Neural crest cell (in vitro differentiated cells): ENCODE results near the gene ANKH. TPM values are rescaled to one million over a fixed set of nuclear protein-coding genes. Genes with fewer than 3 reads are reported as not detected.
A peak's percentile ranks its signal among the peaks of the same experiment; 100 is the strongest.

Experiments
- DNase-seq: peaks from one replicate; pipeline ENCODE4 v3.0.0; 2021; ENCODE audit warnings: low read depth, mixed read lengths, low spot score
- H3K27ac Mint-ChIP-seq: one replicate; pipeline ENCODE4 v1.8.0; 2021; ENCODE audit warnings: mild to moderate bottlenecking, mixed read lengths; ENCODE audit not compliant: unreplicated experiment
- H3K27me3 Mint-ChIP-seq: 2 replicates; pipeline ENCODE4 v1.8.0; 2021; ENCODE audit warnings: low read depth, mild to moderate bottlenecking, mixed read lengths
- H3K36me3 Mint-ChIP-seq: 2 replicates; pipeline ENCODE4 v1.8.0; 2021; ENCODE audit warnings: low read depth, mild to moderate bottlenecking, mixed read lengths
- H3K4me1 Mint-ChIP-seq: 2 replicates; pipeline ENCODE4 v1.8.0; 2021; ENCODE audit warnings: mixed read lengths
- H3K4me3 Mint-ChIP-seq: one replicate; pipeline ENCODE4 v1.8.0; 2021; ENCODE audit warnings: mild to moderate bottlenecking, mixed read lengths
- H3K9me3 Mint-ChIP-seq: 2 replicates; pipeline ENCODE4 v1.8.0; 2021; ENCODE audit warnings: mixed read lengths
- CTCF ChIP-seq: fragments of 200-600 bp; sonication (generic); conservative IDR thresholded peaks from 2 replicates; pipeline ENCODE4 v1.5.0; 2021; ENCODE audit warnings: antibody characterized with exemption, mild to moderate bottlenecking
- total RNA-seq: library from RNA; stranded (reverse); gene quantifications from 2 replicates; pipeline ENCODE4 v1.2.1, GENCODE V29; 2021

ANKH gene
- total RNA-seq, 1 donor from 2014 or later: 28.6 TPM

DNA sequence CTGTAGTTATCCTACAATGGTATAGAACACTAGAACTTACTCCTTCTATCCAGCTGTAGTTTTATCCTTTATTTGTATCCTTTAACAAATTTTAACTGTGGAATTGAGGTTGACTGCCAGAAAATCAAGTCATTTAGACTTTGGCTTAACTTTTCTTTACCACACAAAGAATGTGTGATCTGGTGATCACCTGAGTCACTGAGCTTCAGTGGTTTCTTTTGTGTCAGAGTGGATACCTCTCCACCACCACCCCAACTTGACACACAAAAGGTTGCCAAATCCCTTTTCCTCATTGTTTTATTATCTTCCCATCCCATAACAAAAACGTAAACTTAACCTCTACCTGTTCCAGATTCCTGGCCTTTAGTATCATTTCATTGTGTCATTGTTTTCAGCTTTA, 201.6 kb downstream of the ANKH start:
- Mint-ChIP-seq H3K27me3 (no peaks in the 10 kb centered on the region), H3K4me1 (peaks cover 49% of the 10 kb centered on the region), H3K4me3 (no peak overlapping the region), H3K36me3 (peaks cover 6% of the 10 kb centered on the region), H3K9me3 (no peaks in the 10 kb centered on the region), H3K27ac (no peak overlapping the region)
- DNase-seq: no peak
- no peak for TF ChIP-seq CTCF

DNA sequence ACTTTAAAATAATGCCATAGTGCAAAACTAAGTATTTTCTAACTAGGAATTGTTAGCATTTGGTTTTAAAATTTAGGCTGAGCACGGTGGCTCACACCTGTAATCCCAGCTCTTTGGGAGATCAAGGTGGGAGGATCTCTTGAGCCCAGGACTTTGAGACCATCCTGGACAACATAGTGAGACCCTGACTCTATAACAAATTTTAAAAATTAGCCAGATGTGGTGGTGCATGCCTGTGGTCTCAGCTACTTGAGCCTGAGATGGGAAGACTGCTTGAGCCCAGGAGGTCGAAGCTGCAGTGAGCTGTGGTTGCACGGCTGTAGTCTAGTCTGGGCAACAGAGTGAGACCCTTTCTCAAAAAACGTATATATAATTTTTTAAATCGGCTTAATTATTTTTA, 202.2 kb downstream of the ANKH start:
- H3K4me1 Mint-ChIP-seq: peaks cover 47% of the 10 kb centered on the region
- H3K4me3 Mint-ChIP-seq: no peak overlapping the region
- H3K27me3 Mint-ChIP-seq: no peaks in the 10 kb centered on the region
- H3K9me3 Mint-ChIP-seq: no peaks in the 10 kb centered on the region
- no peak overlapping the region for H3K27ac Mint-ChIP-seq
- H3K36me3 Mint-ChIP-seq: peaks cover 5% of the 10 kb centered on the region
- DNase-seq: no peak
- TF ChIP-seq CTCF: no peak

DNA sequence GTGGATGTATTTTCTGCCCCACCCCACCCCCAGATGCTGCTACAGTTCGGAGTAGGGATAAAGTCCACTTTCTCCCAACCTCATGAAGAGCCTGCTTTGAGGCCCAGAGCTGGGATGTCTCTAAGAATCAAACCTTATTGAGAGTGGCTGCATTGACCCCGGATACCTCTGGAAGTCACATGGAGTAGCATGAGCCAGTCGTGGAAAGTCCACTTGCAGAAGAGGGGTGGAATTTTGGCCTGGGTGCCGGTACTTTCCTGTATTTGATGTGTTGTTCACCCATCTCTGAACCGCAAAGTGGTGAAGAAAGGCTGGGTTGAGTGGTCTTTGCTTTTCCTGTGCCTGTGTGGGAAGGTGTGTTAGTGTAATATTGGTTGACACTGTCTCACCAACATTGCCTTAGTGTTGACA, 203.4 kb downstream of the ANKH start:
- H3K9me3 Mint-ChIP-seq: no peaks in the 10 kb centered on the region
- H3K4me1 Mint-ChIP-seq: peaks cover 47% of the 10 kb centered on the region
- H3K36me3 Mint-ChIP-seq: peaks cover 3% of the 10 kb centered on the region
- DNase-seq: no peak
- peak overlapping the region; percentile 62 for H3K4me3 Mint-ChIP-seq
- no peaks in the 10 kb centered on the region for H3K27me3 Mint-ChIP-seq
- TF ChIP-seq CTCF: no peak
- H3K27ac Mint-ChIP-seq: no peak overlapping the region

DNA sequence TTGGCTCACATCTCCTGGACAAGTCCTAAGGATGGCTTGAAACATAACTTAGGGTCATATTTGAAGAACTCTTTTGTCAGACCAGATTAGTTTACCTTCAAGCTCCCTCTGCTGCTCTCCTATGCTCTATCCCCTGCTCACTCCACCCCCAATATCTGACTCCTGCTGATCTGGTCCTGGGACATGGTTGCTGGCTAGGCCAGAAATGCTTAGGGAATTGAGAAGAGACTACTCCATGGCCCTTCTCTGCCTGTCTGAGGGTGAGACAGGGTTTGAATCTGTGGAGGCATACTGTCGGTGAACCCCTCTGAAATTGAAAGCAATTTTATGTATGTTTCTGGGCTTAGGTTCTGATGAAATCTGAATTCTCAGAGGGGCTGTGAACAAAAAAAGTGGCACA, 203.8 kb downstream of the ANKH start:
- Mint-ChIP-seq H3K27me3 (no peaks in the 10 kb centered on the region), H3K36me3 (peaks cover 3% of the 10 kb centered on the region), H3K4me3 (peak overlapping the region; percentile 49), H3K4me1 (peaks cover 49% of the 10 kb centered on the region), H3K27ac (peak overlapping the region; percentile 87), H3K9me3 (no peaks in the 10 kb centered on the region)
- no peak for DNase-seq
- no peak for TF ChIP-seq CTCF

DNA sequence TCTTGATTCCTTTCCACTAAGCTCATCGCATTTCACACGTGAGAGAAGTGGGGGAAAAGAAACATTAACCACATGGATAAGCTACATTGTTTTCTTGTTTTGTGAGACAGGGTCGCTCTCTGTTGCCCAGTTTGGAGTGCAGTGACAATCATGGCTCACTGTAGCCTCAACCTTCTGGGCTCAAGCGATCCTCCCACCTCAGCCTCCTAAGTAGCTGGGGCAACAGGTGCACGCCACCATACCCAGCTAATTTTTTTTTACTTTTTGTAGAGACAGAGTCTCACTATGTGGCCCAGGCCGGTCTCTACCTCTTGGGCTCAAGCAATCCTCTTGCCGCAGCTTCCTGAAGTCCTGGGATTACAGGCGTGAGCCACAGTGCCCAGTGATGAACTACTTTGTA, 204.3 kb downstream of the ANKH start:
- H3K36me3 Mint-ChIP-seq: peaks cover 3% of the 10 kb centered on the region
- peaks cover 49% of the 10 kb centered on the region for H3K4me1 Mint-ChIP-seq
- no peaks in the 10 kb centered on the region for H3K27me3 Mint-ChIP-seq
- DNase-seq: no peak
- peak overlapping the region; percentile 49 for H3K4me3 Mint-ChIP-seq
- no peak for TF ChIP-seq CTCF
- H3K9me3 Mint-ChIP-seq: no peaks in the 10 kb centered on the region
- no peak overlapping the region for H3K27ac Mint-ChIP-seq

DNA sequence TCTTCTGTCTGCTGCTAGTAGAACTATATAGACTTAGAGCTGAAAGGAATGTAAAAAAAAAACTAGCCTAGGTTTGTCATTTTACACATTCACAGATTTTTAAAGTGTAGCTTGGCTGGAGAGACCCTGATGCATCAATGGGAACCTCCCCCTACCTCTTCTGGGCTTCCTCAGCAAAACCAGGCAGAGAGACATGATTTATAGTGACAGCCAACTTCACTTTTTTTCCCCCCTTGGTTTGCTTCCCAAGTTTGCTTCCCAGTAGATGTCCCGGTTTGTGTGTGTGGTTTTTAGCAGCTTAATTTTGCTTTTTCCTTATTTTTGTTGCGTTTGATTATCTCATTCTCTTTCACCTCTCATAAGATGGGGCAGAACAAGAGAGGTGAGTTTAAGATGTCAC, 205.2 kb downstream of the ANKH start:
- peaks cover 3% of the 10 kb centered on the region for H3K36me3 Mint-ChIP-seq
- H3K9me3 Mint-ChIP-seq: no peaks in the 10 kb centered on the region
- no peak for DNase-seq
- H3K27me3 Mint-ChIP-seq: no peaks in the 10 kb centered on the region
- H3K4me1 Mint-ChIP-seq: peaks cover 49% of the 10 kb centered on the region
- peak overlapping the region; percentile 96 for H3K4me3 Mint-ChIP-seq
- TF ChIP-seq CTCF: no peak
- no peak overlapping the region for H3K27ac Mint-ChIP-seq
